GM12873 (cell line): ENCODE measurements around the gene CLCN7.

Experiments used
- CTCF ChIP-seq: IDR thresholded peaks from 2 replicates; pipeline ENCODE4 v1.5.1; 2012; ENCODE audit warnings: low read depth, mild to moderate bottlenecking, moderate library complexity, low read length, control low read depth; ENCODE audit not compliant: insufficient read depth; ENCODE audit errors: missing control alignments

Gene CLCN7

GRCh38 chr16:1506494-1507213 is 31.8 kb upstream of the CLCN7 start:
- no peak for TF ChIP-seq CTCF

- no peak for TF ChIP-seq CTCF
Observed at GRCh38 chr16:1505912-1506311, 31.1 kb upstream of the CLCN7 start.

- TF ChIP-seq CTCF, result no peak
Observed at GRCh38 chr16:1505073-1505844, 30.4 kb upstream of the CLCN7 start.

GRCh38 chr16:1503110-1503955 is 28.5 kb upstream of the CLCN7 start:
- no peak for TF ChIP-seq CTCF

- TF ChIP-seq CTCF, result no peak
Observed at GRCh38 chr16:1502092-1503004, 27.5 kb upstream of the CLCN7 start.

GRCh38 chr16:1501630-1502029 is 26.8 kb upstream of the CLCN7 start:
- TF ChIP-seq CTCF, result no peak
